GM18526 (cell line): ENCODE data around the gene MAPRE3.

ENCODE experiments used
- POLR2A ChIP-seq: IDR thresholded peaks from 3 replicates; pipeline ENCODE4 v1.6.1; 2011; ENCODE audit not compliant: insufficient read length; ENCODE audit errors: extremely low read depth

MAPRE3 gene

GRCh38 chr2:27032495-27033252 lies 62.2 kb downstream of the MAPRE3 start, which contains the start of gene TMEM214:
Gene TMEM214, plus strand, starts transcription at chr2:27032965. Its CDS starts 51 bp downstream, at chr2:27033016.
- peak; percentile 90 for TF ChIP-seq POLR2A

GRCh38 chr2:27033253-27033852 lies 62.9 kb downstream of the MAPRE3 start:
- no peak for TF ChIP-seq POLR2A

GRCh38 chr2:27038012-27038411 lies 67.6 kb downstream of the MAPRE3 start:
- TF ChIP-seq POLR2A: no peak

GRCh38 chr2:27038631-27039339 lies 68.3 kb downstream of the MAPRE3 start:
- no peak for TF ChIP-seq POLR2A

GRCh38 chr2:27039426-27039825 lies 69.0 kb downstream of the MAPRE3 start:
- TF ChIP-seq POLR2A: no peak

GRCh38 chr2:27039871-27040270 lies 69.4 kb downstream of the MAPRE3 start:
- TF ChIP-seq POLR2A: no peak

GRCh38 chr2:27040282-27040681 lies 69.8 kb downstream of the MAPRE3 start:
- no peak for TF ChIP-seq POLR2A

GRCh38 chr2:27041752-27042151 lies 71.3 kb downstream of the MAPRE3 start:
- no peak for TF ChIP-seq POLR2A

GRCh38 chr2:27042159-27042661 lies 71.8 kb downstream of the MAPRE3 start:
- no peak for TF ChIP-seq POLR2A

- no peak for TF ChIP-seq POLR2A
These were observed 72.7 kb downstream of the MAPRE3 start for GRCh38 chr2:27042985-27043634.

GRCh38 chr2:27049422-27050280 lies 79.2 kb downstream of the MAPRE3 start:
- no peak for TF ChIP-seq POLR2A

GRCh38 chr2:27050281-27050995 lies 80.0 kb downstream of the MAPRE3 start:
- TF ChIP-seq POLR2A: peak; percentile 61

GRCh38 chr2:27050996-27051901 lies 80.8 kb downstream of the MAPRE3 start, which contains the start of gene AGBL5:
Gene AGBL5, plus strand, starts transcription at chr2:27051668. Its CDS starts 1,291 bp downstream, at chr2:27052959.
- TF ChIP-seq POLR2A: peak; percentile 69
